T-helper 17 cell (primary cell): ENCODE data around the gene KCND1. TPM values are rescaled to one million over a fixed set of nuclear protein-coding genes. Genes with fewer than 3 reads are reported as not detected.

Experiments used
- ATAC-seq: fragments of 150-1000 bp; cut with Tn5 transposase; 2 replicates; pipeline ENCODE4 v1.10.0; 2021; ENCODE audit warnings: mild to moderate bottlenecking, moderate library complexity
- DNase-seq, 3 donors: peaks; one replicate each; pipeline versions ENCODE4 v3.0.0 to v3.0.0-alpha.2; 2020 to 2021
- H3K9me3 ChIP-seq: one replicate; pipeline ENCODE4 v1.7.0; 2013; ENCODE audit warnings: low read length, mild to moderate bottlenecking; ENCODE audit not compliant: control insufficient read depth, poor library complexity, severe bottlenecking
- H3K27ac Mint-ChIP-seq: one replicate; pipeline ENCODE4 v1.8.0; 2022; ENCODE audit warnings: mild to moderate bottlenecking, moderate library complexity, mixed read lengths
- H3K27me3 Mint-ChIP-seq: one replicate; pipeline ENCODE4 v1.8.0; 2022; ENCODE audit warnings: mixed read lengths
- H3K36me3 Mint-ChIP-seq: one replicate; pipeline ENCODE4 v1.8.0; 2022; ENCODE audit warnings: low read depth, mixed read lengths
- H3K4me1 Mint-ChIP-seq: one replicate; pipeline ENCODE4 v1.8.0; 2022; ENCODE audit warnings: mild to moderate bottlenecking, mixed read lengths
- H3K4me3 Mint-ChIP-seq: one replicate; pipeline ENCODE4 v1.8.0; 2022; ENCODE audit warnings: mild to moderate bottlenecking, moderate library complexity, mixed read lengths
- total RNA-seq, 4 donors: library from RNA in 2 of 4; stranded (reverse) in 2 of 4; gene quantifications; one replicate each; pipeline ENCODE4 v1.2.3 and lab custom pipeline; 2022 to 2026

KCND1 gene
- total RNA-seq, 2 donors from 2014 or later: 2.2 to 3.2 TPM

DNA sequence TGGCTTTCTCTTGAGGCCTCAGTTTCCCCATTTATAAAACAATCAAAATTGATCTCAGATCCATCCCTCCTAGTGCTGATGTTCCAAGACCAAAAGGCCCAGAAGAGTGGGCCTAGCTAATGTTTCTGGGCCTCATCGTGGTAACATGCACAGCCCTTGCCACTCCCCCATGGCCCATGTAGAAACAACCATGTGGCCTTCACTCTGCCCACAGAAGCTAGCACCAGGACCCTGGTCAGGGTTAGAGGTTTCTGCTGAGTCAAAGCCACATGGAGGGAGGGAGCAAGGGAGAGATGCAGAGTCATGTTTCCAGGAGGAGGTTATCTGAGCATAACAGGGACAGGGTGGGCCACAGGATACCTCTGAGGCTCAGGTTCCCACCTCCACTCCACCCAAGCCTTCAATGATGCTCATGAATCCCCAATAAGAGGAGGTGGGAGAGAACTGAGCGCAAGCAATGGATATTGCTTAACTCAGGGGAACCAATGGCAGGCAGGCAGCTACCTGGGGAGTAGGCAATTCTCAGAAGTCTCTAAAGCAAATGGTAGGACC is 31.2 kb downstream of the KCND1 start:
- DNase-seq: no peak

DNA sequence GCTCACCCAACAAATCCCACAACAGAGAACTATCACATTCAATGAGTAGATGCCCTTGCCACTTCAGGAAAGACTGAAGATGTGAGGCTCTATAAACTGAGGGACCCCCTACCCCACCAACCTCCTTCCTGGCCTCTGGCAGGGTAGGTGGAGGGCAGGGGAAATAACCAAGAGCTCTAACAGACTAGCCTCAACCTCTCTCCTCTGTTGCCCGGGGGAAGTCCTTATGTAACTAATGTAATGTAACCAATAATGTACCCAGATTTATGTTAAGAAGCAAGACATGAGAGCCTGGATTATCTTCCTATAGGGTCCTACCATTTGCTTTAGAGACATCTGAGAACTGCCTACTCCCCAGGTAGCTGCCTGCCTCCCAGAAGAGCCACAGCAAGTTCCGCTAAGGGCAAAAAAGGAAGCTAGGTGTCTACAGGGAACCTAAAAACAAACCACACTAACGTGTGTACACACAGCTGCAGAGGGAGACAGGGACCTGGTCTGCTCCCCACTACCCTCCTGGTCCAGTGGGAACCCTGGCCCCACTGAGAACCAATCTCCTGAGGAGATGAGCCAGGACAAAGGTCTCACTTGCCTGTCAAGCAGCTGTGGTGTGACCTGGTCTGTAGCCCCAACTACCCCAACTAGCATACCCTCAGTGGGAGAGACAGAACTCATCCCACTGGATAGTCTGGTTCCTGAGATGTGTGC is 32.0 kb downstream of the KCND1 start:
- H3K27me3 Mint-ChIP-seq: no peaks in the 10 kb centered on the region

More for the DNA sequence above, 31.2 kb downstream of the KCND1 start:
- H3K27ac Mint-ChIP-seq: peak overlapping the region; percentile 100
- no peak for ATAC-seq
- H3K9me3 ChIP-seq: no peaks in the 10 kb centered on the region
- H3K36me3 Mint-ChIP-seq: no peaks in the 10 kb centered on the region
- peak overlapping the region; percentile 76 for H3K4me3 Mint-ChIP-seq
- H3K4me1 Mint-ChIP-seq: peaks cover 50% of the 10 kb centered on the region
- no peaks in the 10 kb centered on the region for H3K27me3 Mint-ChIP-seq

DNA sequence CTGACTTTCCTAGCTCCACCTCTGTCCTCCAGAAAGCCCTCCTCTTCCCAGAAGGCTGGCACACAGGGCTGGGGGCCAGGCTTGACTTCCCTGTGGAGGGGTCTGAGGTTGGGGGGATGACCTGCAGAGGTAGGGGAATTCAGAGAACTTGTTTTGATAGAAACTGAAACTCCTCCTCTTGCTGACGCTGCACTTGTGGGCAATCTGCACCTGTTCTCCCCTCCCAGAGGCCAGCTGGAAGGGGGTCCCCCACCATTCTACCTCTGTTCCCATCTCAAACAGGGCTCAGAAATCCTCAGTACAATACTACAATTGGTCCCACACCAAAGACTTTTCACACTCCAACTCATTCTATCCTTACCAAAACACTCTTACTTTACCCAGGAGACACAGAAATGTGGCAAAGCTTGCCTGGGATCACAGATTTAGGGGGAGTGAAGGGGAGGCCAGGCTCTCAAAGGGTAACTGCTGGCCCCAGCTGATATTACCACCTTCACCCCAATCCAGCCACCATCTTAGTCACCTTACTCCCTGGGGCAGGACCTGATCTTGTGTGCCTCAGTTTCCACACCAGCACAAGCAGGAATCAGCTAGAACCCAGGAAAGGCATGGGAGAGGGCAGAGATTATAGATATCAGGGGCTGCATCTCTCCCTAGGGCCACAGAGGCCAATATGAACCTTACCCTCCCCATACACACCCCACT is 32.8 kb downstream of the KCND1 start:
- ATAC-seq (peak; percentile 62), DNase-seq (peak; percentile 39 to 61 (median 56))
- H3K36me3 Mint-ChIP-seq: no peaks in the 10 kb centered on the region

More for the DNA sequence above, 32.0 kb downstream of the KCND1 start:
- no peak for DNase-seq
- no peaks in the 10 kb centered on the region for H3K9me3 ChIP-seq
- H3K27ac Mint-ChIP-seq: peak overlapping the region; percentile 100
- H3K36me3 Mint-ChIP-seq: no peaks in the 10 kb centered on the region
- H3K4me1 Mint-ChIP-seq: peaks cover 57% of the 10 kb centered on the region
- ATAC-seq: peak; percentile 26
- H3K4me3 Mint-ChIP-seq: peak overlapping the region; percentile 92

GRCh38 chrX:48937054-48937907 is 34.4 kb downstream of the KCND1 start:
- Mint-ChIP-seq H3K36me3 (no peaks in the 10 kb centered on the region), H3K4me1 (peaks cover 55% of the 10 kb centered on the region)

More for the DNA sequence above, 32.8 kb downstream of the KCND1 start:
- Mint-ChIP-seq H3K4me3 (peak overlapping the region; percentile 92), H3K4me1 (peaks cover 60% of the 10 kb centered on the region), H3K27ac (peak overlapping the region; percentile 100), H3K27me3 (no peaks in the 10 kb centered on the region)
- H3K9me3 ChIP-seq: no peaks in the 10 kb centered on the region

DNA sequence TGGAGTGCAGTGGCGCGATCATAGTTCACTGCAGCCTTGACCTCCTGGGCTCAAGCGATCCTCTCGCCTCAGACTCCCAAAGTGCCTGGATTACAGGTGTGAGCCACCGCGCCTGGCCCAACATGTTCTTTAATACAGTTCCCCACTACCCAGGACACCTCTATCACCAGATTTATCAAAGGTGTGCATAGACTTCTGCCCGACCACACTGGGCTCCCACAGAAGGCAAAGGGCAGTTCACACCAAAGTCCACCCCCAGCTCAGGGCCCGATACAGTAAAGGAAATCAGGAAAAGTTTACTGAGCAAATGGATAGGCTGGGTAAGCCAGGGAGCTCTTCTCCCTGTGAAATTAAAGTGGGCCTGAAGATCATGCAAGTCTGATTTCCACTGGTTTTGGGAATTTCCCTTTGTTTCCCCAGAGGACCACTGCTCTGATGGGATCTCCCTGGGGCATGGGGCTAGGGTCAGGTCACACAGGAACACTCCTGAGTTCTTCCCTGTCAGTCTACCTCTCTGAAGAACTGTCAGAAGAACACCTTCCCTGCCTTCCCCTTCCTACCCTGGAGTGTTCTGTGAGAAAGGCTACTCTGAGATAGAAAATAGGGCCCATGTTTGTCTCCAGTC is 35.1 kb downstream of the KCND1 start:
- peak overlapping the region; percentile 92 for H3K4me3 Mint-ChIP-seq
- H3K4me1 Mint-ChIP-seq: peaks cover 48% of the 10 kb centered on the region
- ATAC-seq: no peak
- DNase-seq: no peak
- H3K27me3 Mint-ChIP-seq: no peaks in the 10 kb centered on the region
- no peaks in the 10 kb centered on the region for H3K9me3 ChIP-seq
- peak overlapping the region; percentile 100 for H3K27ac Mint-ChIP-seq
- no peaks in the 10 kb centered on the region for H3K36me3 Mint-ChIP-seq

More at GRCh38 chrX:48937054-48937907, 34.4 kb downstream of the KCND1 start:
- H3K27me3 Mint-ChIP-seq: no peaks in the 10 kb centered on the region
- DNase-seq (peak; percentile 65 to 79 (median 77)), ATAC-seq (peak; percentile 66)
- H3K4me3 Mint-ChIP-seq: peak overlapping the region; percentile 92
- H3K9me3 ChIP-seq: no peaks in the 10 kb centered on the region
- peak overlapping the region; percentile 100 for H3K27ac Mint-ChIP-seq

GRCh38 chrX:48935301-48935670 is 36.4 kb downstream of the KCND1 start:
- no peaks in the 10 kb centered on the region for H3K27me3 Mint-ChIP-seq
- H3K9me3 ChIP-seq: no peaks in the 10 kb centered on the region
- peak overlapping the region; percentile 75 for H3K4me3 Mint-ChIP-seq
- H3K27ac Mint-ChIP-seq: peak overlapping the region; percentile 100
- peaks cover 43% of the 10 kb centered on the region for H3K4me1 Mint-ChIP-seq
- DNase-seq (no peak), ATAC-seq (no peak)
- H3K36me3 Mint-ChIP-seq: no peaks in the 10 kb centered on the region

GRCh38 chrX:48934581-48935300 is 36.9 kb downstream of the KCND1 start:
- ATAC-seq: peak; percentile 48
- Mint-ChIP-seq H3K4me3 (peak overlapping the region; percentile 75), H3K27ac (peak overlapping the region; percentile 100), H3K4me1 (peaks cover 41% of the 10 kb centered on the region), H3K27me3 (no peaks in the 10 kb centered on the region), H3K36me3 (peaks cover 2% of the 10 kb centered on the region)
- DNase-seq: no peak
- H3K9me3 ChIP-seq: no peaks in the 10 kb centered on the region

DNA sequence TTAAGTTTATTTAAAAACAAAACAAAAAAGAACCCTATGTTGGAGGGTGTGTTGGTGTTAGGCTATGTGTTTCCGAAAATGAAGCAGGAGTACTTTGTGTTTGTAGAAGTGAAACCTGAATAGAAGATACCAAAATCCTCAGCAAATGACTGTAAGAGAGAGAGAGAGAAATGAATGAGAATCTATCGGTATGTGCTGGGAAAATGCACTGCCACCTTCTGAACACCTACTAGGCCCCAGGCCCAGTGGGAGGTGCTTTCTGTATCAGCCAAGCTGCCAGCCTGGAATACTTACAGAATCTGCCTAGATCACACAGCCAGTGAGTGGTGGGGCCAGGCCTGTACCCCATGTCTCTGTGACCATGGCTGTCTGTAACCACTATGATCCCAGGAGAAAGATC is 37.9 kb downstream of the KCND1 start:
- Mint-ChIP-seq H3K4me3 (no peak overlapping the region), H3K27me3 (no peaks in the 10 kb centered on the region), H3K27ac (peak overlapping the region; percentile 100), H3K4me1 (peaks cover 31% of the 10 kb centered on the region), H3K36me3 (peaks cover 2% of the 10 kb centered on the region)
- no peak for DNase-seq
- H3K9me3 ChIP-seq: no peaks in the 10 kb centered on the region
- no peak for ATAC-seq

GRCh38 chrX:48927736-48928382 is 43.8 kb downstream of the KCND1 start:
- no peaks in the 10 kb centered on the region for H3K9me3 ChIP-seq
- Mint-ChIP-seq H3K4me3 (no peak overlapping the region), H3K36me3 (peaks cover 8% of the 10 kb centered on the region), H3K27ac (no peak overlapping the region), H3K4me1 (peaks cover 17% of the 10 kb centered on the region), H3K27me3 (no peaks in the 10 kb centered on the region)
- ATAC-seq: no peak
- no peak for DNase-seq

DNA sequence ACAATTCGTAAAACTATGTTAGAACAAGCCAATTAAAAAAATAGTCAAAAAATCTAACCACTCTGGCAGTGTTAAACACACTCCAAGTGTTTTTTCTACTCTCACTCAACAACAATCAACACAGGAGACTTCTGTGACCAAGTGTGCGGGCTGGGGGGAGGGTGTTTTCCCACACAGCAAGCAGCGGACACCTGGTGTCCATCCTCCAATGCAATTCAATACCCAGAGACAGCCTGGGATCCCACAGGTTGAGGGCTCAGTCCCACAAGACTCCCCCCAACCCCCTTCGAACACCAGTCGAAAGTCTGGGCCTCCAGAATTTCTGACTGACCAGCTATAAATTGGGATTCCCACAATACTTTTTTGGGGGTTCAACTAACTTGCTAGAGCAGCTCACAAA is 44.5 kb downstream of the KCND1 start:
- ATAC-seq (no peak), DNase-seq (no peak)
- no peak overlapping the region for H3K4me3 Mint-ChIP-seq
- H3K9me3 ChIP-seq: no peaks in the 10 kb centered on the region
- peak overlapping the region; percentile 63 for H3K27ac Mint-ChIP-seq
- H3K36me3 Mint-ChIP-seq: peaks cover 8% of the 10 kb centered on the region
- no peaks in the 10 kb centered on the region for H3K27me3 Mint-ChIP-seq
- H3K4me1 Mint-ChIP-seq: peaks cover 18% of the 10 kb centered on the region

GRCh38 chrX:48924270-48924669 is 47.4 kb downstream of the KCND1 start:
- ATAC-seq (no peak), DNase-seq (no peak)
- Mint-ChIP-seq H3K27me3 (no peaks in the 10 kb centered on the region), H3K4me3 (peak overlapping the region; percentile 84), H3K4me1 (peaks cover 29% of the 10 kb centered on the region), H3K27ac (peak overlapping the region; percentile 97), H3K36me3 (peaks cover 9% of the 10 kb centered on the region)
- no peaks in the 10 kb centered on the region for H3K9me3 ChIP-seq

GRCh38 chrX:48923771-48924170 is 47.9 kb downstream of the KCND1 start:
- no peaks in the 10 kb centered on the region for H3K27me3 Mint-ChIP-seq
- H3K36me3 Mint-ChIP-seq: peaks cover 9% of the 10 kb centered on the region
- H3K27ac Mint-ChIP-seq: peak overlapping the region; percentile 97
- H3K4me1 Mint-ChIP-seq: peaks cover 31% of the 10 kb centered on the region
- H3K4me3 Mint-ChIP-seq: peak overlapping the region; percentile 84
- DNase-seq: no peak
- no peak for ATAC-seq
- no peaks in the 10 kb centered on the region for H3K9me3 ChIP-seq
